HepG2 (cell line): ENCODE results near the gene PDE9A. TPM values are rescaled to one million over a fixed set of nuclear protein-coding genes. Genes with fewer than 3 reads are reported as not detected.

ENCODE experiments used
- ATAC-seq: fragments of 200-7000 bp; cut with Tn5 transposase; 3 replicates; pipeline ENCODE4 v1.9.1; 2020; ENCODE audit warnings: mild to moderate bottlenecking, moderate library complexity
- BruUV-seq: library from RNA; stranded (reverse); fragments of 400-500 nt; replicated peaks from 2 replicates; lab custom pipeline; 2021; lab: Mats Ljungman, UMichigan
- CTCF ChIA-PET: fragments of 300-600 bp; formaldehyde crosslinking; extraction: SDS; loops from one replicate; lab custom pipeline; 2021; ENCODE audit warnings: low total read pairs, inconsistent platforms, low intra/inter-chr PET ratio; lab: Yijun Ruan, JAX
- POLR2A ChIA-PET: fragments of 350-600 bp; sonication (Branson Sonifier 250); formaldehyde crosslinking; loops from one replicate; lab custom pipeline; 2020; ENCODE audit warnings: antibody characterized with exemption, inconsistent platforms; lab: Yijun Ruan, JAX
- DNase-seq: peaks from one replicate; pipeline ENCODE4 v3.0.0-alpha.2; 2015; ENCODE audit warnings: low spot score
- FAIRE-seq: peaks from 3 replicates; lab custom pipeline; 2011; peaks lifted over from hg19 to GRCh38; lab: Jason Lieb, UNC
- H2AFZ ChIP-seq: one replicate; pipeline ENCODE4 v1.6.1; 2011; ENCODE audit warnings: low read length, inconsistent platforms
- H3K27ac ChIP-seq: fragments of 300-600 bp; 3 replicates; pipeline ENCODE4 v1.8.0; 2011; ENCODE audit warnings: mixed run types, mild to moderate bottlenecking, mixed read lengths, low read length, inconsistent platforms; ENCODE audit not compliant: insufficient read depth; ENCODE audit errors: extremely low read length
- H3K27me3 ChIP-seq, 2 experiments: fragments of 200-600 bp in 1 of 2; 2 replicates in 1 of 2; 3 replicates in 1 of 2; pipeline versions ENCODE4 v1.6.0 to v1.8.0; 2011; ENCODE audit warnings: low read length in 2 of 2, mild to moderate bottlenecking in 2 of 2, moderate library complexity in 2 of 2, inconsistent platforms in 1 of 2; ENCODE audit not compliant: insufficient read depth in 2 of 2, control insufficient read depth in 1 of 2
- H3K36me3 ChIP-seq, 2 experiments: fragments of 200-600 bp in 1 of 2; replicated peaks in 1 of 2; 2 replicates in 1 of 2; 3 replicates in 1 of 2; pipeline versions ENCODE4 v1.5.1 to v1.8.0; 2011; ENCODE audit warnings: low read length in 2 of 2, inconsistent platforms in 1 of 2; ENCODE audit not compliant: insufficient read depth in 2 of 2, control insufficient read depth in 1 of 2
- H3K4me1 ChIP-seq: 2 replicates; pipeline ENCODE4 v1.5.1; 2012; ENCODE audit warnings: low read length, inconsistent platforms; ENCODE audit not compliant: insufficient read depth
- H3K4me2 ChIP-seq: 2 replicates; pipeline ENCODE4 v1.6.0; 2011; ENCODE audit warnings: low read depth, low read length, inconsistent platforms
- H3K4me3 ChIP-seq, 3 experiments: fragments of 200-600 bp in 1 of 3; sonication (generic), shearing (Covaris generic) in 1 of 3; replicated peaks in 1 of 3; 2 replicates each; pipeline ENCODE4 v1.5.1; 2011 to 2016; ENCODE audit warnings: low read length in 3 of 3, inconsistent platforms in 2 of 3, low read depth in 2 of 3, mild to moderate bottlenecking in 2 of 3, control low read depth in 1 of 3, mixed read lengths in 1 of 3; ENCODE audit not compliant: insufficient read depth in 1 of 3
- H3K79me2 ChIP-seq: one replicate; pipeline ENCODE4 v1.6.1; 2011; ENCODE audit warnings: low read length, inconsistent platforms; ENCODE audit not compliant: insufficient read depth
- H3K9ac ChIP-seq: 2 replicates; pipeline ENCODE4 v1.6.0; 2011; ENCODE audit warnings: mild to moderate bottlenecking, low read depth, low read length, inconsistent platforms; ENCODE audit not compliant: insufficient read depth
- H3K9me3 ChIP-seq: 2 replicates; pipeline ENCODE4 v1.5.1; 2012; ENCODE audit warnings: mild to moderate bottlenecking, low read length
- H4K20me1 ChIP-seq: 2 replicates; pipeline ENCODE4 v1.6.0; 2011; ENCODE audit warnings: inconsistent platforms, mild to moderate bottlenecking, low read length, moderate library complexity; ENCODE audit not compliant: insufficient read depth
- WGBS: methylation state at CpG from one replicate; pipeline ENCODE4 v1.1.6; 2017; ENCODE audit warnings: low lambda C conversion rate; 5-methylcytosine and 5-hydroxymethylcytosine counted together
- in situ Hi-C: cut with HindIII; loops from 2 replicates; pipeline ENCODE4 v1.10.0; 2017; ENCODE audit warnings: low pct_unique_long_range_greater_than_20kb; ENCODE audit not compliant: extremely low pct_ligation_motif_present
- intact Hi-C: fragments of 100-400 bp; cut with micrococcal nuclease; formaldehyde crosslinking; loops from one replicate; pipeline ENCODE4 v1.10.0; 2022; ENCODE audit not compliant: unreplicated experiment
- polyA plus RNA-seq, 8 experiments: library from polyadenylated mRNA; depleted of rRNA in 3 of 8; stranded (reverse) in 7 of 8; unstranded in 1 of 8; fragments of >200 nt; fragmentation: Illumina TruSeq in 4 of 8; extraction: Trizol in 4 of 8; gene quantifications; 2 replicates each; pipeline versions ENCODE4 v1.2.1 to v1.2.3, GENCODE V29; 2011 to 2016; ENCODE audit warnings: low read depth in 4 of 8, missing spikeins in 1 of 8, mixed read lengths in 1 of 8; ENCODE audit not compliant: insufficient read depth in 1 of 8
- total RNA-seq, 5 experiments: library from RNA; depleted of rRNA; stranded (reverse); fragments of >200 nt; fragmentation: Illumina TruSeq; extraction: Trizol; gene quantifications; 2 replicates each; pipeline ENCODE4 v1.2.3, GENCODE V29; 2016; ENCODE audit warnings: low read depth in 1 of 5
- TF ChIP-seq, protein P1 (sequence below): sonication (generic); formaldehyde crosslinking; IDR thresholded peaks from 2 replicates; pipeline ENCODE4 v1.5.1; 2020; ENCODE audit warnings: mild to moderate bottlenecking, missing genetic modification reagents, moderate library complexity
- TF ChIP-seq, protein P2 (sequence below): sonication (generic); formaldehyde crosslinking; IDR thresholded peaks from 2 replicates; pipeline ENCODE4 v1.4.0; 2020; ENCODE audit warnings: missing genetic modification reagents
- TF ChIP-seq, protein P3 (sequence below): sonication (generic); formaldehyde crosslinking; IDR thresholded peaks from 2 replicates; pipeline ENCODE4; 2020; ENCODE audit warnings: missing genetic modification reagents, mild to moderate bottlenecking, borderline replicate concordance

PDE9A gene
- total and polyA plus RNA-seq, 2 of the 13 experiments (the other 11 are each of a cell fraction or from before 2014, with no cell fraction given), result 4.6 to 19.7 TPM

DNA sequence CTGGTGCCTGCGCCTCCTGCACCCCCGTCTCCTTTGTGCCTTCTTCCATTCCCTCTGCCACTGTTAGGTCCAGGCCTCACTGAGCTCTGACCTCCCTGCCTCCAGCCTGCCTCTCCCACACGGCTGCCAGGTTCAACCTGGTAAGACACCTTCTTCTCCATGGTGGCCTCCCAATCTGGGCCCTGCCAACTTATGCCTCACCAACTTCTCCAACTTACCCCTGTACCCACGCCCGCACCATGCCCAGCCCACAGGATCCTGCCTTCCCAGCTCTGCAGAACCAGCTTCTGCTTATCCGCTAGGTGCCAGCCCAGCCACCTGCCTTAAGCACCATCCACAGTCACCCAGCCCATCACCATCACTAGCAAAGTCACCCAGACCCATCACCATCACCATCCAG lies 37.2 kb downstream of the PDE9A start:
- POLR2A ChIA-PET, result no interaction called here
- Histone ChIP-seq H3K79me2 (no peaks in the 10 kb centered on the region), H4K20me1 (no peaks in the 10 kb centered on the region), H3K9me3 (no peaks in the 10 kb centered on the region)
- BruUV-seq, result no TSS peak
- DNase-seq, result no peak
- TF ChIP-seq, protein P1, sequence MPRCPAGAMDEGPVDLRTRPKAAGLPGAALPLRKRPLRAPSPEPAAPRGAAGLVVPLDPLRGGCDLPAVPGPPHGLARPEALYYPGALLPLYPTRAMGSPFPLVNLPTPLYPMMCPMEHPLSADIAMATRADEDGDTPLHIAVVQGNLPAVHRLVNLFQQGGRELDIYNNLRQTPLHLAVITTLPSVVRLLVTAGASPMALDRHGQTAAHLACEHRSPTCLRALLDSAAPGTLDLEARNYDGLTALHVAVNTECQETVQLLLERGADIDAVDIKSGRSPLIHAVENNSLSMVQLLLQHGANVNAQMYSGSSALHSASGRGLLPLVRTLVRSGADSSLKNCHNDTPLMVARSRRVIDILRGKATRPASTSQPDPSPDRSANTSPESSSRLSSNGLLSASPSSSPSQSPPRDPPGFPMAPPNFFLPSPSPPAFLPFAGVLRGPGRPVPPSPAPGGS (CRISPR knock-in tag), result no peak
- TF ChIP-seq, protein P2, sequence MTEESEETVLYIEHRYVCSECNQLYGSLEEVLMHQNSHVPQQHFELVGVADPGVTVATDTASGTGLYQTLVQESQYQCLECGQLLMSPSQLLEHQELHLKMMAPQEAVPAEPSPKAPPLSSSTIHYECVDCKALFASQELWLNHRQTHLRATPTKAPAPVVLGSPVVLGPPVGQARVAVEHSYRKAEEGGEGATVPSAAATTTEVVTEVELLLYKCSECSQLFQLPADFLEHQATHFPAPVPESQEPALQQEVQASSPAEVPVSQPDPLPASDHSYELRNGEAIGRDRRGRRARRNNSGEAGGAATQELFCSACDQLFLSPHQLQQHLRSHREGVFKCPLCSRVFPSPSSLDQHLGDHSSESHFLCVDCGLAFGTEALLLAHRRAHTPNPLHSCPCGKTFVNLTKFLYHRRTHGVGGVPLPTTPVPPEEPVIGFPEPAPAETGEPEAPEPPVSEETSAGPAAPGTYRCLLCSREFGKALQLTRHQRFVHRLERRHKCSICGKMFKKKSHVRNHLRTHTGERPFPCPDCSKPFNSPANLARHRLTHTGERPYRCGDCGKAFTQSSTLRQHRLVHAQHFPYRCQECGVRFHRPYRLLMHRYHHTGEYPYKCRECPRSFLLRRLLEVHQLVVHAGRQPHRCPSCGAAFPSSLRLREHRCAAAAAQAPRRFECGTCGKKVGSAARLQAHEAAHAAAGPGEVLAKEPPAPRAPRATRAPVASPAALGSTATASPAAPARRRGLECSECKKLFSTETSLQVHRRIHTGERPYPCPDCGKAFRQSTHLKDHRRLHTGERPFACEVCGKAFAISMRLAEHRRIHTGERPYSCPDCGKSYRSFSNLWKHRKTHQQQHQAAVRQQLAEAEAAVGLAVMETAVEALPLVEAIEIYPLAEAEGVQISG, result no peak
- TF ChIP-seq, protein P3, sequence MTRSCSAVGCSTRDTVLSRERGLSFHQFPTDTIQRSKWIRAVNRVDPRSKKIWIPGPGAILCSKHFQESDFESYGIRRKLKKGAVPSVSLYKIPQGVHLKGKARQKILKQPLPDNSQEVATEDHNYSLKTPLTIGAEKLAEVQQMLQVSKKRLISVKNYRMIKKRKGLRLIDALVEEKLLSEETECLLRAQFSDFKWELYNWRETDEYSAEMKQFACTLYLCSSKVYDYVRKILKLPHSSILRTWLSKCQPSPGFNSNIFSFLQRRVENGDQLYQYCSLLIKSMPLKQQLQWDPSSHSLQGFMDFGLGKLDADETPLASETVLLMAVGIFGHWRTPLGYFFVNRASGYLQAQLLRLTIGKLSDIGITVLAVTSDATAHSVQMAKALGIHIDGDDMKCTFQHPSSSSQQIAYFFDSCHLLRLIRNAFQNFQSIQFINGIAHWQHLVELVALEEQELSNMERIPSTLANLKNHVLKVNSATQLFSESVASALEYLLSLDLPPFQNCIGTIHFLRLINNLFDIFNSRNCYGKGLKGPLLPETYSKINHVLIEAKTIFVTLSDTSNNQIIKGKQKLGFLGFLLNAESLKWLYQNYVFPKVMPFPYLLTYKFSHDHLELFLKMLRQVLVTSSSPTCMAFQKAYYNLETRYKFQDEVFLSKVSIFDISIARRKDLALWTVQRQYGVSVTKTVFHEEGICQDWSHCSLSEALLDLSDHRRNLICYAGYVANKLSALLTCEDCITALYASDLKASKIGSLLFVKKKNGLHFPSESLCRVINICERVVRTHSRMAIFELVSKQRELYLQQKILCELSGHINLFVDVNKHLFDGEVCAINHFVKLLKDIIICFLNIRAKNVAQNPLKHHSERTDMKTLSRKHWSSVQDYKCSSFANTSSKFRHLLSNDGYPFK (CRISPR knock-in tag), result no peak
- TF ChIP-seq, all 625 proteins: peak for 0
- Histone ChIP-seq H3K4me1 (no peaks in the 10 kb centered on the region), H3K4me3 (no peak overlapping the region), H3K27ac (no peak overlapping the region), H3K4me2 (no peak overlapping the region), H3K27me3 (no peaks in the 10 kb centered on the region), H3K36me3 (peaks cover 0 to 3% of the 10 kb centered on the region in 2 experiments; a peak in 2 of 5 replicates), H3K9ac (no peak overlapping the region), H2AFZ (no peak overlapping the region)
- CTCF ChIA-PET, result no interaction called here
- in situ Hi-C loops (no loop called here), intact Hi-C loops (no loop called here)
- 83% methylated on average over 6 of the region's 6 CpGs for WGBS
- FAIRE-seq (no peak), ATAC-seq (no peak)
